HG03045 (cell line): ENCODE results near the gene TCOF1.

Source experiments
- ATAC-seq: cut with Tn5 transposase; IDR thresholded peaks from one replicate; pipeline ENCODE4 v1.9.1; 2021; ENCODE audit warnings: mild to moderate bottlenecking, moderate library complexity; ENCODE audit not compliant: unreplicated experiment

The TCOF1 gene

DNA sequence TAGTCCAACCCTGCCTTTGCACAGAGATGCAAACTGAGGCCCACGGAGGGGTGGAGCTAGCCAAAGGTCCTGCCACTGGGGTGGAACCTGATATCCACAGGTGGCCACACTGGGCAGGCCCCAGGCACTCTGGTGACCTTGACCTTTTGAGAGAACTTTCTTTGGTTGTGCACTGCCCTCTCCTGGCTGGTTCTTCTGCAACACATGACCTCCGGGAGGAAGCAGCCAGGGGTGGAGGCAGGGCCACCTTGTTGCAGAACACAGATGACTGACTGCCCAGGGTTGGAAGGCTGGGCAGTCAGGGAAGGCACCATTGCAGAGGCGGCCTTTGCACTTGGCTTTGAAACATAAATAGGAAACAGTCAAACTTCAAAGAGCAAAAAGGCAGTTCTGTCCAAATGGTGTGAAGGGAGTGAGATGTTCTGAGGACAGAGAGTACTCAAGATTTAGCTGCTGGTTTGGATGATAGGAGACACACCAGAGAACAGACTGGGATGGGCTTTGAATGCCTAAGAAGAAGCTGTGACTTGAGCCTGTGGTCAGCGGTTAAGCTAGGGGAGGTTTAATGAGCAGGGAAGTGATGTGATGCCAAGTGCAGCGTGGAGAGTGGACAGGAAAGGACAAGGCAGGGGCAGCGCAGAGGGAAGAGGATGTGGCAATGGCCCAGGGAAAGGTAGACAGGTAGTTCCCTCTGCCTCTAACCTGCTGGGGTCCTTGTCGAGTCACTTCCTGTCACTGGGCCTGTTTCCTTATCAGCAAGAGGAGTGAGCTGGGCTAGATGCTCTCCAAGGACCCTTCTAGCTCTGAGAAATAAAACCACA, 6.8 kb upstream of the TCOF1 start:
- ATAC-seq = peak; percentile 73

DNA sequence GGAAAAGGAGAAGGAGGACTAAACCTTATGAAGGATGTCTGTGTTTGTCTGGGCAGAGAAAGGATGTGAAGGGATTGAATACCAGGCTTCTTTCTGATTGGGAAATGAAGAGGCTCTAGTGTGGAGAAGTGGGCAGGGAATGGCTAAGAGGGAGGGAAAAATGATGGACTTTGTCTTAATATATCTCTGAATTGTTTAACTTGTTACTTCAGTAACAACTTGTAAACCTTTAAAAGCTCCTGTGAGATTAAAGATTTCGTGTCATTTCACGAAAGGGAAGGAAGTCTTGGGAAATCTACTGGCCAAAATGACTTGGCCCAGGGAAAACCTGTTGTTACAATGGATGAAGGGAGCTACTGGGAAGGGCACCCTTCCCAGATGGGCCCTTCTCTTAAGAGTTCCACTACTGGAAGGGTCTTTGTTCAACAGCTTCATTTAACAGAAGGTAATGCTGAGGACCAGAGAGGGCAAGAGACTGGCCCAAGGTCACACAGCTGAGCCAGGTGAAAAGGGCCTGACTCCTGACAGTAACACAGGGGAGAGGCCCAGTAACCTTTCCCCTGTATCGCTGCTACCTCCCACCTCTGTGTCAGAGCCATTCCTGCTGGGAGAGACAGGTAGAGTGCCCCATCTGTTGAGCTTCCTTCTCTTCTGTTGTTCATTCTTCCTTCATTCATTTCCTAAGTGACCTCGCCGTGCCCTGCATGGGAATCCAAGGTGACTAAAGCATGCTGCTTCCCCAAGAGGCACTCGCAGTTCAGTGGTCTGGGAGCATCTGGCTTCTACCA, 5.1 kb upstream of the TCOF1 start:
- ATAC-seq = no peak

DNA sequence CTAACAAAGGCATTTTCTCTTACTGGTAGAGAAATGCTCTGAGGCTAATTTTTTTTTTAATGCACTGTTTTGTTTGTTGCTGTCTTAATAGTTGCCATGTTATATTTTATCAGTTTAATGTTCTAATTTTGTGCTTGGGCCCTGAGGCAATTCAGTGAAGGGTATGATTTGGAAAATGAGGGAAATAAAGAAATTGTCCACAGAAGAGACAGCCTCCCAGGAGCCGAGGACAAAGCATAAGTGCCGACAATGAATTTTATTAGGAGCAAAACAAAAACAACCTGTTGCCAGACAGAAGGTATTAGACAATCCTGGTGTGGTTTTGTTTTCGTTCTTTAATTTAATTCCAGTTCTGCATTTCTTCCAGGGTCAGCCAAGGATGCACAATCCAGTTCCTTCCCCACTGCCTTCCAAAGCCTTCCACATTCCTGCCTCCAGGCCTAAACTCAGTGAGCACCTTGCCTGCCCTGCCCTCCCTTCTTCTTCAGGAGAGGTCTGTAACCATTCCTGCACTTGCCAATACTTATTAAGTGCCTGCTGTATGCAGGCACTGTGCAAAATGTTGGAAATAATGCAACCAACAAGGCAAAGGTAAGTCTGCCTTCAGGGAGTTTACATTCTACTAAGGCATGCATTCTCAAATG, 4.3 kb upstream of the TCOF1 start:
- ATAC-seq = no peak

DNA sequence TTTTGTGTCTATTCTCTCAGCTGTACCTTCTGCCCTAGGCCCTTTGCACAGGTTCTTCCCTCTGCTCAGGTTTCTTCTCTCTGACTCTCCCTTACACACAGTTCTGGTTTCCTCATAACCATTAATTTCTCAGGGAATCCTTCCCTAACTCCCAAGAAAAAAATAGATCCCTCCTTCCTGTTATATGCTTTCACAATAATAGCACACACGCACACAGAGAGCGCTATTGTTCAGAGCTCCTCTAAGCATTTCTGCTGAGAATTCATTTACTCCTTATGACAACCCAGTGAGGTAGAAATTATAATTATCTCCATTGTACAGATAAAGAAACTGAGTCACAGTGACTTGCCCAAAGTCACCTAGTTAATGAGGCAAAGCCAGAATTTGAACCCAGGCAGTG, 1.7 kb upstream of the TCOF1 start:
- ATAC-seq = no peak

DNA sequence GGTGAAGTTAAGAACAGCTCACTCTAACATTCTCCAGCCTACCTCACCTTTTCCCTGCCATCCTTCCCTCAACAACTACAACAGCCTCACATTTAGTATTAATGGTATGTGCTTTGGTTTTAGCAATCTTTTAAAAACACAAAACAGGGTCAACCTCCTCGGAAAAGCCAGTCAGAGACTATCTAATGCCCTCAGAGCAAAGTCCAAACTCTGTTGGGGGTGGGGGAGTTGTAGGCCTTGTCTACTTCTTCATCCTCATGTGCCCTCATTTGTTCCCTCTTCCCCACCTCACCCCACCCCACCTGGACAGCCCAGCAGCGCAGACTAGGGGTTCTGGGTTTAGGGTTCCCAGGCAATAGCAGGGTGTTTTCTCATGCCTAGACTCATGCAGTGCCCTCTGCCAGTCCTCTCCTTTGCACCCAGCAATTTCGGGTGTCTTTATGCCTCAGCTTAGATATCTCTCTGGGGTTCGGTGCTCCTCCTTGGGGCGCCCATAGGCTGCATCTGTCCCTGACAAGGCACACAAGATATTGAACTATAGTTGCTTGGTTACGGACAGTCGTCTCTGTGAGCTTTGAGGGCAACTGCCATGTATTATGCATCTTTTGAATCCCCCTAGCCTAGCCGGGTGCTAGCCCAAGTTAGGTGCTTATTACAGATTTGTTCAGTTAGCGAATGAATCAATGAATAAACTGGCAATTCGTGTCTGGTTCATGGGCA, 762 bp upstream of the TCOF1 start:
- no peak for ATAC-seq

DNA sequence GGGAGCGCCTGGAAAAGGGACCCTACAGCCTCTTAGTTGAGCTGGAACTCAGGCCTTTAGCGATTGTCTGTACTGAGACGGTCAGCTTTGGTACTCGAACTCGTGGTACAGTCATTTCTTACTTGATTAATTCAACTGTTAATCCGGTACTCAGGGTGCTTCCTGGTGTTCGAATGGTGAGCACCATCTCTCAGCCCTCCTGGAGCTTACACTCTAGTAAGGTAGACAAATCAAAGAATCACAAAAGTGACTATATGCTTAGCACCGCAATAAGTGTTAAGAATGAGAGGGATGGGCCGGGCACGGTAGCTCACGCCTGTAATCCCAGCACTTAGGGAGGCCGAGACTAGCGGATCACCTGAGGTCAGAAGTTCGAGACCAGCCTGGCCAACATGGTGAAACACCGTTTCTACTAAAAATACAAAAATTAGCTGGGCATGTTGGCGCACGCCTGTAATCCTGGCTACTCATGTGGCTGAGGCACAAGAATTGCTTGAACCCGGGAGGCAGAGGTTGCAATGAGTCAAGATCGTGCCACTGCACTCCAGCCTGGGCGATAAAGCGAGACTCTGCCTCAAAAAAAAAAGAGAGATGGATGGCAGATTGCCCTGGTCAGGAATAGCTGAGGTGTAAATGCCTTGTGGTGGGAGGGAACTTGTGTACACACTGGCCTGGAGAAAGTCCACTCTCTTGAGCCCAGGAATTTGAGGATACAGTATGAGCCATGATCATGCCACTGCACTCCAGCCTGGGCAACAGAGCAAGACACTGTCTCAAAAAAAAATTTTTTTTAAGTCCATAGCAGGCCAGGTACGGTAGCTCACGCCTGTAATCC, 981 bp downstream of the TCOF1 start:
- no peak for ATAC-seq

DNA sequence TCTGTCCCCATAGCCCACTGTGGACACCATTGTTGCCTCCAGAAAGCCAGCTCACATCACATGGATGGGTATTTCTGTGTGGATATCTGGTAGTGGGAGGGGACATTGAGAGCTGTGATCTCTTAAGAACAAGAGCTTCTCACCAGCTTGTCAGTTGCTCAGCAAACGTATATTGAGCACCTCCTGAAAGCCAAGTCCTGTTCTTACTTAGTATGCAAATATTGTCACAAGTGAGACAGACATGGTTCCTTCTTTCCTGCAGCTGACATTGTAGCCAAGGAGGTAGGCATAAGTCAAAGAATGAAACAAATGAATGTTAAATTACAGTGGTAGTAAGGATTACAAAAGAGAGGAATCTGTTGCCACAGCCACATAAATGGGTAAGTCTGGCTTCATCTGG, 3.8 kb downstream of the TCOF1 start:
- peak; percentile 37 for ATAC-seq

DNA sequence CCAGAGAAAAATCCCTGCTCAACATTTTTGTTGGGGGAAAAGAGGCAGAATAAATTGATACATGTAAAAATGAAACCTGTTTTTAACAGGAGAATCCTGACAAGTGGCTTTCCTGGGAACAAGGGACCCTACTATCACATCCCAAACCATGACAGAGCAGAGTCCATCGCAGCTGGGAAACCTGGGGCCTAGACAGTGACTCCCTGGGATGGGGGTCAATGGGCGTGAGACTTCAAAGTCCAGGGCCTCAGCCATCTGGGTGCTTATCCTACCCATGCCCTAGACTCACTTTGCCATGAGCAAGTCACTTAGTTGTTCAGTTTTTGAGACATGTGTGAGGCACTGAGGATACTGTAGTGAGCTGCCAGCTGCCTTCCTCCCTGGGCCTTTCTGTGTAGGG, 5.7 kb downstream of the TCOF1 start:
- no peak for ATAC-seq

DNA sequence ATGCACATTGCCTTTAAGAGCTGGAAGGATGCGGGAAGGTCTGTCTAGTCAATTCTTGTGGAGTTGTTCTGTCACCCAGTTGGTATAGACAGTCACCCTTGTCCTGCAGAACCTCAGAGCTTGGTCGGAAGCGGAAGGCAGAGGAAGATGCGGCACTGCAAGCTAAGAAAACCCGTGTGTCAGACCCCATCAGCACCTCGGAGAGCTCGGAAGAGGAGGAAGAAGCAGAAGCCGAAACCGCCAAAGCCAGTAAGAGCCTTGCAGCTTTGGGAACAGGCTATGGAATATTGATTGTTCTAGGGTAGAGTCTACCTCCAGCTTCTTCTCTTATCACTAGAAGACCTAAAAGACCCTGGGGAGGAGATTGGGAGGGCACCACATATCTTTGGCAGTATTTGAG, 6.5 kb downstream of the TCOF1 start:
- ATAC-seq = no peak

DNA sequence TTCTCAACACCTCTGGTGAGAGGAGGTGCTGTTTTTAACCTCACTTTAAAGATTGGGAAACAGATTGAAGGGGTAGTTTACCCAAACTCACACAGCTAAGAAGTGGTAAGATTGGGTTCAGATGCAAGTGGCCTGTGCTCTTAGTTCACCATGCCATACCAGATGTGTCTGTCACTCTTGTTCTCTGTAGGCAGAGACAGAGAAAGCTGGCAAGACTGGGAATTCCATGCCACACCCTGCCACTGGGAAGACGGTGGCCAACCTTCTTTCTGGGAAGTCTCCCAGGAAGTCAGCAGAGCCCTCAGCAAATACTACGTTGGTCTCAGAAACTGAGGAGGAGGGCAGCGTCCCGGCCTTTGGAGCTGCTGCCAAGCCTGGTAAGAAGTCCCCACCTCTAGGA, 11.0 kb downstream of the TCOF1 start:
- ATAC-seq = no peak

DNA sequence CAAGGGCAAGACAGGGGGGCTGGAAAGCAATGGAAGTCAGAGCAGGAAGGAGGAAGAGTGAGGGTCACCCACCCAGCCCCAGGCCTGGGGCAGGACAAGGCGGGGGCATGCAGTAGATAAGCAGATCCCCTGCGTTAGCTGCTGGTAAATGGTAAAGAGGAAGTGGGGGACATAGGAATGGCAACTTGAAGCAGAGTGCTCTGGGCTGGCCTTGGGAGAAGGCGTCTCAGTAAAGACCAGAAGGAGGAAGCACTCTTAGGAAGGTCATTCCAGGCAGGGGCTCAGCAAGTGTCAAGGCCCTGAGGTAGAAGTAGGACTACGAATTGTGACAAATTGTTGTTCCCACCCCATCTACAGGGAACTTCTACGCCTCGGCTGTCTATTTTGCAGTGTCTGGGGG, 15.1 kb downstream of the TCOF1 start:
- no peak for ATAC-seq

DNA sequence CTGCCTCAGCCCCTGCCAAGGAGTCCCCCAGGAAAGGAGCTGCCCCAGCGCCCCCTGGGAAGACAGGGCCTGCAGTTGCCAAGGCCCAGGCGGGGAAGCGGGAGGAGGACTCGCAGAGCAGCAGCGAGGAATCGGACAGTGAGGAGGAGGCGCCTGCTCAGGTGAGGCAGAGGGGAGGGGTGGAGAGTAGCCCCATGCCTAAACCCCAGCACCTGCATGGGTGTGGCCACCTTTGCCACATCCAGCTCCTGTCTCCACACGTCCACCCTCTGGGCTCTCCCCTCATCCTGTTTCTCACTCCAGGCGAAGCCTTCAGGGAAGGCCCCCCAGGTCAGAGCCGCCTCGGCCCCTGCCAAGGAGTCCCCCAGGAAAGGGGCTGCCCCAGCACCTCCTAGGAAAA, 17.2 kb downstream of the TCOF1 start:
- no peak for ATAC-seq

DNA sequence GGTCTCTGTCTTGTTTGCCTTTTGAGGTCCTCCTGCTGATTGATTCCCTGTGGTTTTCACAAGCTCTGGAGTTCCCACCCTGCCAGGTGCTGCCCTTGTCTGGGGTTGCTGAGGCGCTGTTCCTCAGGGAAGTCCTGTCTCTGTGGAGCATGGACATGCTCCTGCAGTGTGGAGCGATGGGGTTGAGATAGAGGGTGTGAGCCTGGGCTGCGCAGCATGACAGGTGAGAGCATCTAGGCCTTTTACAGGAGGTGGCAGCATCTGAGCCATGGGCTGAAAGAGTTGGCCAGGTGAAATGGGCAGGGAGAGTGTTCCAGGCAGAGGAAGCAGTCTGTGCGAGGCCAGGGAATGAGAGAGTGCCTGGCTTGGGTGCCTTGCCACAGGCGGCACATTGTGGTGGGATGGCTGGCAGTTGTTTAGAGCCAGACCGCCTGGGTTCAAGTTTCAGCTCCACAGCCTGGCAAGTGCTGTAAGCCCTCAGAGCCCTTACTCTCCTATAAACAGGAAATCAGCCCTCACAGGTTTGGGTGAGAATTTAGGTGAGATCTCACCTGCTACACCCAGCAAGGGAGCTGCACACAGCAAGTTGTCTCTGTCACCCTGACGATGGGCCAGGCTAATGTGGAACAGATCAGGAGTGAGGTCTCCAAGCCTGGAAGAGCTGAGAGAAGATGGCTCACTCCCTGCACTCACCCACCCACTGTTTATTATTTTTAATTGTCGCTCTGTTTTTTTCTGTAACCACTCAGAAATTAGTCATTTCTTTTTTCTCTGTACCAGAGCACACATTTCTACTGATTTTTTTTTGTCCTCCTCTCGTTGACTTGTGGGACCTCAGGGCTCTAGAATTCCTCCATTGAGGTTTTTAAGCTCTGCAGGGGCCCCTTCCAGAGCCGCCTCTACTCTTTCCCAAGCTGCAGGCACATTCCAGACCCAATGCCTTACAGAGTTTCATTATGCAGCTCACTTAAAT, 19.6 kb downstream of the TCOF1 start:
- ATAC-seq = no peak

DNA sequence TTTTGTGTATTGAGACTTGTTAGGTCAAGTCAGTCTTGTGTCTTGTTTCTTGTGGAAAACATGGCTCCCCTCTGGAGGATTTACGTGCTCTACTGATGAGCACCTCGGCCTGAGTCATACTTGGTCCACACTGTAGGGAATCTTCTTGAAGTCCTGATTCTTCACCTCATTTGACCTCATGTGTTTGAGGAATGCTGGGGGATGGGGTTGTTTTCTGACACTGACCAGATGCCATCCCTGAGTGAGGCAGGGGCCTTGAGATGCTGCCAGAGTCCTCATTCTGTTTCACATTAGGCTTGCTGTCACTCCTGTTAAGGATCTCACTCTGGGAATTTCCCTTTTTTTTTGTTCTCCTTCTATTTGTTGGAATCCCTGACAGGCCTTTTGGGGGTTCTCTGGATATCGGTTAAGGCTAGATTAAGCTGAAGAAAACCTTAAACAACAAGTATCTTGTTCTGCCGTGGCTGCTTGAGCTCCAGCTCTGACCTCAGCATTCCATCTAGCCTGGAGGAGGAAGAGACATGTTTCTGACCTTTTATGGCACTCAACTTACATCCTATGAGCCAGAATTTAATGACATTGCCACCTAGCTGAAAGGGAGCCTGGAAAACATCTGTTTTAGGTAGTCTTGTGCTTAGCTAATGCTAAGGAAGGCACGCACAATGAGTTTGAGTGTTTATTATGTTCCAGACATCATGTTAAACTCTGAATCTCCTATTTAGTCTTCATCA, 20.6 kb downstream of the TCOF1 start:
- ATAC-seq = no peak

DNA sequence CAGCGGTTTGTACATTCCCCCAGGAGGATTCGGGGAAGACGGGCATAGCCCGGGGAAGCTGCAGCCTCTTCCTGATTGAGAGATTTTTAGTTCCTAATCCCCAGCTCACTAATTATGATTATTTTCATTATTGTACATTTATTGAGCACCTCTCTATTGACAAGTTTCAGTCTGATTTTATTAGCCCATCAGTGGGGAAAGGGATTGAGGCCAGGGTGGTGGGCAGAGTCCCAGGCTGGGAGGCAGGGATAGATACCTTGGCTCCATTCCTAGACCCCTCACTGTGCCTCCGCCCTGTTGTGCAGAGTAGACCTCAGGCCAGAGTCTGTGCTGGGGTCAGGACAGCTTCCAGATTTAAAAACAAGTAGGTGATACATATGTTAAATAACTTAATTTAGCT, 27.2 kb downstream of the TCOF1 start:
- ATAC-seq = no peak

DNA sequence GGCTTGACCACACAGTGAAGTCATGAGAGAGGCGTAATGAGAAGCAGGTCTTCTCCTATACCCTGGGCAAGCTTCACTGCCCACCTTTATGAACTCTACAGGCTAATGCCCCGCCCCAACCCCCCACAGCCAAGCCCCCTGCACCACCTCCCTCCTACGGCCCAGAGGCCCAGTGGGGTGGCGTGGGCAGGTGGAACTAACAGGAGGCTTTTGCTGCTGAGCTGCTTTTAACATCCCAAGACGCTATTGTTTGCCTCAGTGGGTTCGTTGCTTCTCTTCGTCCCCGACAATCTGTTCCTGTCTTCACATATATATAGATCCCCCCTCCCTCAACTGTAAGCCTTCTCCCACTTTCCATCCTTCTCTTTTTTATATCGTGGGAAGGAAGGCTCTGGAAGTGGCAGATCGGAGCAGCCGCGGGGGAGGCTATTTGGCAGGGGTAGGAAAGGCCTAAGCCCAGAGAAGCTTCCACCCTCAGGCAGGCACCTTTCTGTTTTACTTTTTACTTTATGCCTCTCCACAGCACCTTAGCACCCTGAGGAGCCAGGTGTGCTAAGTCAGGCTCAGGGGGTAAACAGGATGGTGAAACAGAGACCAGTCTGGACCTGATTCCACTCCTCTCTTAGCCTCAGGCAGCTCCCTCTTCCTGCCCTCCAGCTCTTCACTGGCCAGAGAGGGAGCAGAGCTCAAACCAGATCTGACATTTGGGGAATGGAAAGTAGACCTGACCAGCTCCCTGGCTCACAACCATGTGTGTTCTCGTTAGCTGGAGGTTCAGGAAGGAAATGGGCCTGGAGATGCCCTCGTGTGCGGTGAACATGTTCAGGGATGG, 28.7 kb downstream of the TCOF1 start:
- no peak for ATAC-seq

DNA sequence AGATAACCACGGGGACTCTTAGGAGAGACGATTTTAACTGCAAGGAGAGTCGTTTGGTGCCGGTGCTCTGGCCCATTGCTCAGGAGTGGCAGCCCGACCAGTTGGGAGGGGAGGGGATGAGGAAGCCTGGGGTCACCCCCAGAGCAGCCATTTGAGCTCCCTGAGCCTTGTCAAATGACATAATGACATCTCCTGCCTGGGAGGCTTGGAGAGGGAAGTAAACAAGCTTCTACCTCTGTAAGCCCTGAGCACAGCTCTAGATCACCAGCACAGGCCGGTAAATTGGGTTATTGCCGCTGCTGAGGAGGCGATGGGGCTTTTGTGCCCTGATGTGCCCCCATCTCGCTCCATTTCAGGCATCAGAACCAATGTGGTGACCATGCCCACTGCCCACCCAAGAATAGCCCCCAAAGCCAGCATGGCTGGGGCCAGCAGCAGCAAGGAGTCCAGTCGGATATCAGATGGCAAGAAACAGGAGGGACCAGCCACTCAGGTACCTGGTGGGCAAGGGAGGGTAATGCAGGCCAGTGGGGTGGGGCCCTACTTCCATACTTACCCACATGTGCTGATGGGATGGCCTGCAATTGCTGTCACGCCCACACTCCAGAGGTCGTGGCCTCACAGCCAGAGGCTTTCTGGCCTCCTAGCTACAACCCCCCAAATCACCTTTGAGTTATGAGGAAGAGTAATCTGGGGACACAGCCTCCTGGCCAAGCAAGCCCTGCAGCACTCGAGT, 32.2 kb downstream of the TCOF1 start:
- no peak for ATAC-seq
